Measurements from ENCODE around the gene GAS7. TPM values are rescaled to one million over a fixed set of nuclear protein-coding genes. Genes with fewer than 3 reads are reported as not detected.

GAS7 gene
- total and polyA plus RNA-seq, 10 of the 15 experiments (the other 5 are each of a cell fraction or from before 2014, with no cell fraction given): 2.3 to 53.4 (median 24.0) TPM

DNA sequence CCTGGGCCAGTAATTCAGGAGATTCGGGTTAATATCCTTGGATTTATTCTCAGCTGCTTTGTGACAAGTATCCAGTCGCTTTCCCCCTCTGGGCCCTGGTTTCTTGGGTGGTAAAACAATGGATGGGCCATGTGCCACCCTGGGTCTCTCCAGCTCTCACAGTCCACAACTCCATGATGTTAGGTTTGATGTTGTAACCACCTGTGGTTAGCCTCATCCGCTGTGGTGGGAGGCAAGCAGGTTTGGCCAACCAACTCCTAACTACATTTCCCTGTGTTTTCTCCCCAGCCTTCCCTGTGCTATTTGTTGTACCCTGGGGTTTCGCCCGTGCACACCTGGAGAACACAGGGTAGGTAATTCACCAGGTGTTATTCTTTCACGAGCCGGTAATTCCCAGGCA lies 337.6 kb downstream of the GAS7 start:
- Histone ChIP-seq H3K36me3 (ENCODE audit: control insufficient read depth in 2 of 2, insufficient read depth in 2 of 2, low read length in 1 of 2) (no peaks in the 10 kb centered on the region), H3K4me1 (ENCODE audit: control insufficient read depth, insufficient read depth, low read length) (no peaks in the 10 kb centered on the region), H3K4me3 (no peak overlapping the region), H3K27me3 (replicated peaks in 1 of 2; ENCODE audit: control insufficient read depth in 2 of 2, insufficient read depth in 2 of 2, low read length in 1 of 2) (no peaks in the 10 kb centered on the region), H3K4me2 (ENCODE audit: control insufficient read depth, insufficient read depth) (no peak overlapping the region), H2AFZ (ENCODE audit: control insufficient read depth, low read depth, low read length) (no peak overlapping the region), H4K20me1 (ENCODE audit: control insufficient read depth, insufficient read depth) (no peaks in the 10 kb centered on the region), H3K79me2 (ENCODE audit: control insufficient read depth, insufficient read depth, low read length) (no peaks in the 10 kb centered on the region), H3K27ac (ENCODE audit: control insufficient read depth, insufficient read depth) (no peak overlapping the region), H3K9me3 (replicated peaks; ENCODE audit: control insufficient read depth, insufficient read depth, low read length) (no peaks in the 10 kb centered on the region; the same call in 2 of the 3 replicates), H3K9ac (ENCODE audit: control insufficient read depth, insufficient read depth, low read length) (no peak overlapping the region)
- TF ChIP-seq BHLHE40 (IDR thresholded peaks at IDR 0.05; ENCODE audit: borderline replicate concordance in 1 of 2, low read depth in 2 of 2, low read length in 1 of 2) (no peak), HDGF (IDR thresholded peaks at IDR 0.05) (no peak), POU2F2 (IDR thresholded peaks at IDR 0.05; ENCODE audit: borderline replicate concordance, low read depth, low read length) (no peak), ZNF207 (IDR thresholded peaks at IDR 0.05; ENCODE audit: borderline replicate concordance) (no peak), FOS (IDR thresholded peaks at IDR 0.05; ENCODE audit: borderline replicate concordance, extremely low read depth, insufficient read length) (no peak), BCL11A (IDR thresholded peaks at IDR 0.05; ENCODE audit: low read depth, low read length) (no peak), SMAD5 (IDR thresholded peaks at IDR 0.05; ENCODE audit: low read depth) (no peak), SMARCA5 (IDR thresholded peaks at IDR 0.05) (no peak), ZNF217 (IDR thresholded peaks at IDR 0.05) (no peak)
- TF ChIP-seq, protein P1, sequence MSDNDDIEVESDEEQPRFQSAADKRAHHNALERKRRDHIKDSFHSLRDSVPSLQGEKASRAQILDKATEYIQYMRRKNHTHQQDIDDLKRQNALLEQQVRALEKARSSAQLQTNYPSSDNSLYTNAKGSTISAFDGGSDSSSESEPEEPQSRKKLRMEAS (IDR thresholded peaks at IDR 0.05; ENCODE audit: low read depth, low read length): no peak
- TF ChIP-seq, protein P2, sequence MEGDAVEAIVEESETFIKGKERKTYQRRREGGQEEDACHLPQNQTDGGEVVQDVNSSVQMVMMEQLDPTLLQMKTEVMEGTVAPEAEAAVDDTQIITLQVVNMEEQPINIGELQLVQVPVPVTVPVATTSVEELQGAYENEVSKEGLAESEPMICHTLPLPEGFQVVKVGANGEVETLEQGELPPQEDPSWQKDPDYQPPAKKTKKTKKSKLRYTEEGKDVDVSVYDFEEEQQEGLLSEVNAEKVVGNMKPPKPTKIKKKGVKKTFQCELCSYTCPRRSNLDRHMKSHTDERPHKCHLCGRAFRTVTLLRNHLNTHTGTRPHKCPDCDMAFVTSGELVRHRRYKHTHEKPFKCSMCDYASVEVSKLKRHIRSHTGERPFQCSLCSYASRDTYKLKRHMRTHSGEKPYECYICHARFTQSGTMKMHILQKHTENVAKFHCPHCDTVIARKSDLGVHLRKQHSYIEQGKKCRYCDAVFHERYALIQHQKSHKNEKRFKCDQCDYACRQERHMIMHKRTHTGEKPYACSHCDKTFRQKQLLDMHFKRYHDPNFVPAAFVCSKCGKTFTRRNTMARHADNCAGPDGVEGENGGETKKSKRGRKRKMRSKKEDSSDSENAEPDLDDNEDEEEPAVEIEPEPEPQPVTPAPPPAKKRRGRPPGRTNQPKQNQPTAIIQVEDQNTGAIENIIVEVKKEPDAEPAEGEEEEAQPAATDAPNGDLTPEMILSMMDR (IDR thresholded peaks at IDR 0.05 in 2 of 3, conservative IDR thresholded peaks at IDR 0.05 in 1 of 3; ENCODE audit: control insufficient read depth in 2 of 3, extremely low read depth in 1 of 3, insufficient read depth in 1 of 3, low read depth in 3 of 3, low read length in 3 of 3): no peak
- FAIRE-seq (no peak), ATAC-seq (no peak), DNase-seq (ENCODE audit: low read depth, low spot score) (no peak)
- intact Hi-C loops (cut with micrococcal nuclease; ENCODE audit: unreplicated experiment): no loop called here
- BruUV-seq (replicated peaks): no TSS peak
- ChIA-PET CTCF (no interaction called here), SMC1A (ENCODE audit: uncharacterized antibody, unreplicated experiment) (no interaction called here), POLR2A (no interaction called here), RAD21 (ENCODE audit: unreplicated experiment) (no interaction called here)
- in situ Hi-C loops (cut with MboI): no loop called here
- 45% methylated on average over 7 of the region's 7 CpGs for WGBS (ENCODE audit: insufficient coverage, insufficient replicate concordance, low lambda C conversion rate, missing lambda C conversion rate)

Other genes with a start within 250 kb of the GAS7 start
- gene MYH13, start 174.4 kb upstream of the GAS7 start, total RNA-seq (2014; rRNA removed): under 0.01 TPM in 1 of 2 replicates, not detected in the other
- 0.04 and 0.05 TPM in 2 replicates for gene MYH13, start 174.4 kb upstream of the GAS7 start, total RNA-seq (2014; rRNA removed; fragmentation: Illumina TruSeq; extraction: Trizol)
- gene MYH13, start 174.4 kb upstream of the GAS7 start, total RNA-seq (2021): 0.03 TPM in 1 of 2 replicates, not detected in the other
- gene MYH13, start 174.4 kb upstream of the GAS7 start, polyA plus RNA-seq (2011; rRNA removed): 0.04 and 0.07 TPM in 2 replicates
- 0.01 TPM in 1 of 2 replicates, not detected in the other for gene MYH13, start 174.4 kb upstream of the GAS7 start, polyA plus RNA-seq (2014; fragmentation: Illumina TruSeq; extraction: Trizol)
- gene MYH13, start 174.4 kb upstream of the GAS7 start, polyA plus RNA-seq (2014; fragmentation: Nextera tagmentation; extraction: Ambion mirVana): under 1 TPM in 1 of 2 experiments, not detected in 1; 0.02 TPM
- gene MYH13, start 174.4 kb upstream of the GAS7 start, polyA plus RNA-seq (2014; rRNA removed): 0.04 TPM in 1 of 2 replicates, not detected in the other
- gene MYH13, start 174.4 kb upstream of the GAS7 start, polyA plus RNA-seq (2016; fragmentation: Nextera tagmentation; extraction: Ambion mirVana): under 1 TPM in 1 of 2 experiments, not detected in 1; 0.03 TPM
- not detected in 2 replicates for gene MYH8, start 223.3 kb upstream of the GAS7 start, total RNA-seq (2014; rRNA removed)
- not detected in 2 replicates for gene MYH8, start 223.3 kb upstream of the GAS7 start, total RNA-seq (2014; rRNA removed; fragmentation: Illumina TruSeq; extraction: Trizol)
- gene MYH8, start 223.3 kb upstream of the GAS7 start, total RNA-seq (2021): not detected in 2 replicates
- gene MYH8, start 223.3 kb upstream of the GAS7 start, polyA plus RNA-seq (2011; rRNA removed): 0.01 TPM in 2 replicates
- not detected in 2 replicates for gene MYH8, start 223.3 kb upstream of the GAS7 start, polyA plus RNA-seq (2014; fragmentation: Illumina TruSeq; extraction: Trizol)
- not detected for gene MYH8, start 223.3 kb upstream of the GAS7 start, polyA plus RNA-seq (2014; fragmentation: Nextera tagmentation; extraction: Ambion mirVana)
- gene MYH8, start 223.3 kb upstream of the GAS7 start, polyA plus RNA-seq (2014; rRNA removed): not detected in 2 replicates
- gene MYH8, start 223.3 kb upstream of the GAS7 start, polyA plus RNA-seq (2016; fragmentation: Nextera tagmentation; extraction: Ambion mirVana): under 1 TPM in 1 of 2 experiments, not detected in 1; 0.03 TPM